HG02981 (cell line): ENCODE data around the gene ERP44.
"Not testable (repeated sequence)": the region's sequence is repeated elsewhere in the genome, so short reads cannot be mapped to it uniquely, and the experiment has no call there.

Experiments
- ATAC-seq: cut with Tn5 transposase; IDR thresholded peaks from one replicate; pipeline ENCODE4 v1.9.1; 2021; ENCODE audit warnings: mild to moderate bottlenecking, moderate library complexity; ENCODE audit not compliant: unreplicated experiment

Gene ERP44

DNA sequence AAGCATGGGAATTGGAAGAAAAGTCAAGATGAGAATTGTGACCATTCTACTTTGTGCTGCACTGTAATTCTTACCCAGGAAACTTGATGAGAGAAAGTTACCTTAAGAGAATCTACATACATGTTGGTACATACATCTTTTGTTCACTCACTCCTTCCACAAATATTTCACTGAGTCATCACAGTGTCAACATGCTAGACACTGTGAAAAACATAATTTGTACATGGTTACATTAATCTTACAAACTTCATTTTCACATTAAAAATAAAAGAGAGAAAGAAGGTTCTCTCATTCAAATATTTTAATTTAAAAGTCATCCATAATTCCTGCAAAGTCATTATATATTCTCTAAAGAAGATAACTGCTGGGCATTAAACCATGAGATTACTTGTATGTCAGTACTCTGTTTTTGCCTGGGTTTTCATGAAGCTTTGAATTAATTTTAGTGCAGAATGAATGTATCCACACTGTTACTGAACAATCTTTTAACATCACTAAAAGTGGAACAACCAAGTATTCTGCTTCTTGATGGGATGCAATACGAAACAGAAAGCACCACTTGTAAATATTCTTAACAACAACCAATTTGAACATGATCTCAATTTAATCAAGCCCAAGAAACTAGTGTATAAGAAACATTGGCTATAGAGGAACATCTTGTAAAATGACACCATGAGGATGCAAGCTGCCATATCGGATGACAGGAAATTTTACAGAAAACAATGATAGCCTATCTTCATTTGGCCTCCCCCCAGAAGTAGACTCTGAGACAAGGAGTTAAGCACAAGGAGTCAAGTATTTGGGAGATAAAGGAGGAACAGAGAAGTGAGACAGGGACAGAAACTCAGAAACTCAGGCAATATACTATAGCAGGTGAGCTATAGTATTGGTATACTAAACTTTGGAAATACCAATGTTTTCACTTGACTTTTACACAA lies 28.4 kb downstream of the ERP44 start:
- no peak for ATAC-seq

DNA sequence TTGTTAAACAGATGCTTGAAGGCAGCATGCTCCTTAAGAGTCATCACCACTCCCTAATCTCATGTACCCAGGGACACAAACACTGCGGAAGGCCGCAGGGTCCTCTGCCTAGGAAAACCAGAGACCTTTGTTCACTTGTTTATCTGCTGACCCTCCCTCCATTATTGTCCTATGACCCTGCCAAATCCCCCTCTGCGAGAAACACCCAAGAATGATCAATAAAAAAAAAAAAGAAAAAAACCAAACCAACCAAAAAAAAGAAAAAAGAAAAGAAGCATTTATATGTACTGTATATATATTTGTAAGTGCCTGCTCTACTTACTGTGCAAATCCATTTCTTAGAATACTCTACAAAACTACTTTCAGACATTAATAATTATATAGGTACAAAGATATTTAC lies 29.7 kb downstream of the ERP44 start:
- ATAC-seq, result not testable (repeated sequence)

DNA sequence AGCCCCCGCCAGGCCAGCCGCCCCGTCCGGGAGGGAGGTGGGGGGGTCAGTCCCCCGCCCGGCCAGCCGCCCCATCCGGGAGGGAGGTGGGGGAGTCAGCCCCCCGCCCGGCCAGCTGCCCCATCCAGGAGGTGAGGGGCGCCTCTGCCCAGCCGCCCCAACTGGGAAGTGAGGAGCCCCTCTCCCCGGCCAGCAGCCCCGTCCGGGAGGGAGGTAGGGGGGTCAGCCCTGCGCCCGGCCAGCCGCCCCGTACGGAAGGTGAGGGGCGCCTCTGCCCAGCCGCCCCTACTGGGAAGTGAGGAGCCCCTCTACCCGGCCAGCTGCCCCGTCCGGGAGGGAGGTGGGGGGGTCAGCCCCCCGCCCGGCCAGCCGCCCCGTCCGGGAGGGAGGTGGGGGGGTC lies 30.8 kb downstream of the ERP44 start:
- ATAC-seq, result not testable (repeated sequence)

DNA sequence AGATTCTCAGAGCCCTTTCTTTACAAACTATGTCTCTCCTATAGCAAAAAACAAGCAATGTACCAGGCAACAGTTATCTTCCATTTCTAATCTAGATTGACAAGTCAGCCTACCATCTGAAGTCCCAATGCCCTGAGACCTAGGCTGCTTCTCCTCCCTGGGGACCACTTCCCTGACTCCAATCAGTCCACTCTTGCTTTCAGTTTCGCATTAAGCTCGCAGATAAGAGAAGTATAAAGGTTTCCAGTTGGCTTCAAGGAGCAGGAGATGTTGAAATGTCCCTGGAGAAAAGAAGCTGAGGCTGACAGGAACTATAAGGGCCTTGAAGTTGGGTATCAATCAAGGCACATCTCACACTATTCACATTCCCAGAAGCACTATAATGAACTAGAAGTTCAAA lies 32.3 kb downstream of the ERP44 start:
- ATAC-seq, result peak; percentile 64

DNA sequence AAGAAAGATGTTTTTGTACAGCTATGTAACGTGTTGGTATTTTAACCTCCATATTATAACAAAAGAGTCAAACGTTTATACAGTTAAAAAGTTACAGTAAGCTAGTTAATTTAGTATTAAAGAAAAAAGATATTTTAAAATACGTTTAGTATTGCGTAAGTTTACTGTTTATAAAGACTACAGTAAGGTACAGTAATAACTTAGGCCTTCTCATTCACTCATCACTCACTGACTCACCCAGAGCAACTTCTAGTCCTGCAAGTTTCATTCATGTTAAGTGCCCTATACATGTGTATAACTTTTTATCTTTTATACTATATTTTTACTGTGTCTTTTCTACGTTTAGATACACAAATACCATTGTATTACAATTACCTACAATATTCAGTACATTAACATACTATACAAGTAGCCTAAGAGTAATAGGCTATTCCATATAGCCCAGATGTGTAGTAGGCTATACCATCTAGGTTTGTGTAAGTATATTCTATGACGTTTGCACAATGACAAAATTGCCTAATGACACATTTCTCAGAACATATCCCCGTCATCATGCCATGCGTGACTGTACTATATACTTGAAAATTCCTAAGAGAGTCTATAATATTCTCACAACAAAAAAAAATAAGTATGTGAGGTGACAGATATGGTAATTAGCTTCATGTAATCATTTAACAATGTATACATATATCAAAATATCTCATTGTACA lies 33.8 kb downstream of the ERP44 start:
- no peak for ATAC-seq

DNA sequence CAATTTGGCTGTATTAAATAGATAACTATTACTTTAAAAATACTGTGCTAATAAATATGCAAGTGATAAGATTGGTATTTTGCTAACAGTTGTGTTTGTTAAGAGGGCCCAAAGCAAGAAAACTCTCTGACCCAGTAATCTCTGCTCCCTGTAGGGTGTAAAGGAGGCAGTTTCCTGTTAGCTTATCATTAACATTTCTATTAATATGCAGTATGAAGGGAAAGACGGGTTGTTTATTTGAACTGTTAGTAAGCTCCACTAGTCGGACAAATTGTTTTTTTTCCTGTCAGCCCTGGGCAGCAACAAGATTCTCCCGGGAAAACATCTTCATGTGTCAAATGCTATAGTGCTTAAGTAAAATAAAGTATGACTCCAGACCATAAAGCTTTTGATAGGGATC lies 35.6 kb downstream of the ERP44 start:
- ATAC-seq, result no peak

DNA sequence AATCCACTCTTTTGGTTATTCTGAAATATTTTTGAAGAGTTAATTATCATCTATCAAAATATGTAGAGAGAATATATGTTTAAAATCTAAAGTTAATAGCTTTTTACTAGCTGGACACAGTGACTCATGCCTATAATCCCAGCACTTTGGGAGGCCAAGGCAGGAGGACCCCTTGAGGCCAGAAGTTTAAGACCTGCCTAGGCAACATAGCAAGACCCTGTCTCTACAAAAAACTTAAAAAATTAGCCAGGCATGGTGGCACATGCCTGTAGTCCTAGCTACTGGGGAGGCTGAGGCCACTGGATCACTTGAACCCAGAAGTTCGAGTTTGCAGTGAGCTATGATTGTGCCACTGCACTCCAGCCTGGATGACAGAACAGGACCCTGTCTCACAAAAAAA lies 36.1 kb downstream of the ERP44 start:
- ATAC-seq, result not testable (repeated sequence)

DNA sequence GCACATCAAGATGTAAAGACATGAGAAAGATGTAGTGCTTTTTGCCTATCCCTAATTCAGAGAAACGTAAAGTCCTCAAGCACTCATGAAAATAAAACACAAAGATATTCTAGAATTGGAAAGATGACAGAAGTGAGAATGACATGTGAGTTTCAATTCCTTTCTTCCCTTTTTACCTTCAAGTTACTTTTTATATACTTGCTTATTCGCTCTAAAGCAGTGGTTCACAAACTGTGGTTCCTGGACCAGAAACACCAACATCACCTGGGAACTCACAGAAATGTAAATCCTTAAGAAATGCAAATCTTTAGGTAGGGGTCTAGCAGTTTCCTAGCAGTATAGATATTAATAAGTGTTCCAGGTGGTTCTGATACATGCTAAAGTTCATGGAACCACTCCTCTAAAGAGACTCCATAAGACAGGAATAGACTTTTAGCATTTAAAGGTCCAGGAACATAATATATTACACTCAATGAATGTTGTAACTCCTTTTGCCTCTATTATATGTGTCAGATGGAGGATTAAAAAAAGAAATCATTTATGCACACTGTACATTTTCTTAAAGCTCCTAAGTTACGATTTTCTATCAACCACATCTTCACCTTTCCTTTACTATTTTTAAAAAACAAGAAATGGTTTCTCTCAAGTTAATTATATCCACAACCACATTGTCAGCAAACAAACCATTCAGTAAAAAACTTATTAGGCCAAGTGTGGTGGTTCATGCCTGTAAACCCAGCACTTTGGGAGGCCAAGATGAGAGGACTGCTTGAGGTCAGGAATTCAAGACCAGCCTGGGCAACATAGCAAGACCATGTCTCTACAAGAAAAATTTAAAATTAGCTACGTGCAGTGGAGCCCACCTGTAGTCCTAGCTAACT lies 39.9 kb downstream of the ERP44 start:
- ATAC-seq, result peak; percentile 79

DNA sequence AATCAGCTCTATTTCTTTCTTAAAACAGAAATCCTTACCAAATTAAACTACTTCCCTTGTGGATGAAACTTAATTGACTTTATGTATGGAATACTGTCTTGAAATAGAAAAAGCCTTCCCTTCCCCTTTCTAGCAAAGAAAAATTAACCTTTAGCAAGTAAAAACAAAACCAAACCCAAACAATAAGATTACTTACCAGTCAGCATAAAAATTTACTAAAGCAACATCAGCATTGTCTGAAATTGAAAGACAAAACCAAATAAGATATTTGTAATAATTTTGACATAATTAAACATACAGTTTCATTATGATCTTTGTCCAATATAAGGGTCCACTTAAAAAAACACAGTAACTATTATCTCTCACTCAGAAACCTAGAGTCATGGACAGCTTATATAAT lies 41.2 kb downstream of the ERP44 start:
- ATAC-seq, result no peak

DNA sequence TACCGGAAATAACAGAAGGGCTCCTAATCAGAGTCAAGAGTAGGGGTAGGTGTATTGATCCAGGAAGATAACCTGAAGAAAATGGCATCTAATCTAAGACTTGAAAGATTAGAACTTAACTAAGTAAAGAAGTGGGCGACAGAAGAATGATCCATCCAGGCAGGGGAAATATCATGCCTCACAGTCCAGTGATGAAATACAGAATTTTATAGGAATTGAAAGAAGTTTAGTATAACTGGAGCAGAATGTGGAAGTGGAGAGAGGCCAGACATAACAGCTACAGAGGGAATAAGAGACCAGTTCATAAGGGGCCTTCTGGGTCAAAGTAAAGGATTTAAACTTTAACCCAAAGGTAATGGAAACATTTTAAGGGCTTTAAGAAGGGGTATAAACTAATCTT lies 42.2 kb downstream of the ERP44 start:
- ATAC-seq, result no peak

DNA sequence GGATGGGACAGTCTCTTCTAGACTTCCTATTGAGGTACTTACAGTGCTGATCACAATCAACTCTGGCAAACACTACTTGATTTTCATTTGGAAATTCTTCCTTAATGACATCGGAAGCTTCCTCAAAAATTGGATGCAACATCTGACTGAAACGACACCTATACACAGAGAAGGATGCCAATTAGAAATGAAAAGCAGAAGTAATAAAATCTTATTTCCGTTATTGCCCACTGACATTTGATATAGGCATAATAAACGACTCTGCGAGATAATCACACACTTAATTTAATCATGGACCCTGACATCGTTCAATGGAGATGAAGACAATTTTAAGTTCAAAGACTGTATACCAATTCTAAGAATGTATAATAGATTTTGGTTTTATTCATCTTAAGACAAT lies 46.4 kb downstream of the ERP44 start:
- ATAC-seq, result no peak

DNA sequence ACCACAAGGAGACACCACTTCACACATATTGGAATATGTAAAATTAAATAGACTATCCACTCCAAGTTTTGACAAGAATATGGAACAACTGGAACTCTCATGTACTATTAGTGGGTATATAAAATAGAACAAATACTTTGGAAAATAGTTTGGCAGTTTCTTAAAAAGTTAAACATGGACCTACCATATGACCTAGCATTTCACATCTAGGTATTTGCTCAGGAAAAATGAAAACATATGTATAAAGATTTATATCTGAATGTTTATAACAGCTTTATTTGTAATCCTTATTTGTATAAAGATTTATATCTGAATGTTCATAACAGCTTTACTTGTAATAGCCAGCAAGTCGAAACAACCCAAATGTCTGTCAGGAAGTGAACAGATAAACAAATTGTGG lies 49.2 kb downstream of the ERP44 start:
- ATAC-seq, result no peak

DNA sequence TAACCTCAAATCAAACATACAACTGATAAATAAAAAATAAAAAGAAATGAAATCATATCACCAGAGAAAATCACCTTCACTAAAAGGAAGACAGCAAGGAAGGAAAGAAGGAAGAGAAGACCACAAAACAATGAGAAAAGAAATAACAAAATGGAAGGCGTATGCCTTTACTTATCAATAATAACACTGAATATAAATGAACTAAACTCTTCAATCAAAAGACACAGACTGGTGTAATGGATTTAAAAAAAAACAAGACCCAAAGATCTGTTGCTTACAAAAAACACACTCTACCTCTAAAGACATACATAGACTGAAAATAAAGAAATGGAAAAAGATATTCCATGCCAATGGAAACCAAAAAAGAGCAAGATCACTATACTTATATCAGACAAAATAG lies 60.3 kb downstream of the ERP44 start:
- ATAC-seq, result no peak

DNA sequence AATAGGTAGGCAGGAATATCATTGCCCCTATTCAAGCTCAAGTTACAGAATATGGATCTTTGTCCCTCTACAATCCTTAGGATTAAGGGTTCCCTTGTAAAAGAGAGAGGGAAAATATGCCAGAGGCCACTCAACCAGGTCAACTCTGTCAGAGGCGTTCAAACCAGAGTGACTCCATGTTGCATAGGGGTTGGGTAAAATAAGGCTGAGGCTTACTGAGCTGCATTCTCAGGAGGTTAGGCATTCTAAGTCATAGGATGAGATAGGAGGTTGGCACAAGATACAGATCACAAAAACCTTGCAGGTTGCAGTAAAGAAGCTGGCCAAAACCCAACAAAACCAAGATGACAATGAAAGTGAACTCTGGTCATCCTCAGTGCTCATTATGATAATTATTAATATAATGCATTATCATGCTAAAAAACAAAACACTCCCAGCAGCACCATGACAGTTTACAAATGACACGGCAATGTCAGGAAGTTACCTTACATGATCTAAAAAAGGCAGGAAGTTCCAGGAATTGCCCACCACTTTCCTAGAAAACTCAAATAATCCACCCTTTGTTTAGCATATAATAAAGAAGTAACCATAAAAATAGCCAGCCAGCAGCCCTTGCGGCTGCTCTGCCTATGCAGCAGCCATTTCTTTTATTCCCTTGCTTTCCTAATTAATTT lies 64.8 kb downstream of the ERP44 start:
- no peak for ATAC-seq

DNA sequence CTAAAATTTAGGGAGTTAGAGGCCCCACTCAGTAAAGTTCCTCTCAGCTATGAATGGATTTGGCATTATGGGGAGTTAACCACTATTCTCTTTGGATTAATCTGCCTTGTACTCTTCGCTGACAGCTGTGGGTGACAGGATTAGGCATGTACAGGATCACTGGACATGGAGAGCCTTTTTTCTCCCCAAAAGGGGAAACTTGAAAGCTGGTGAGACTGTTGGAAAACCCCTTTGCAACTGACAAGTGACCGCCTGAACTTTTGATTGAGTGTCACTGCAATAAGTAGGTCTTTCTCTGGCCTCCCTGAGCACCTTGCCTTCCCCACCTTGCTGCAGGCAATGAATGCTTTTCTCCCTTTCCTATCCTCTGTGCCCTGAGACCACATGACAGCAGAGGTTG lies 68.3 kb downstream of the ERP44 start:
- ATAC-seq, result no peak

DNA sequence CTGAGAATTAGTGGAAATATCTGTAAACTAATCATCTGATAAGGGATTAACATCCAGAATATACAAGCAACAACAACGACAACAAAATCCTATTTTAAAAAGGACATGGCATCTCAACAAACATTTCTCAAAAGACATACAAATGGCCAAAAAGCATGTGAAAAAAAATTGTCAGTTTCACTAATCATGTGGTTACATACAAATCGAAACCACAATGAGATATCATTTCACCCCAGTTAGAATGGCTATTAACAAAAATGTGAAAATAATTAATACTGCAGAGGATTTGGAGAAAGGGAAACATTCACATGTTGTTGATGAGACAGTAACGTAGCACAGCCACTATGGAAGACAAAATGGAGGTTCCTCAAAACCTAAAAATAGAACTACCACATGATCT lies 69.5 kb downstream of the ERP44 start:
- ATAC-seq, result no peak

DNA sequence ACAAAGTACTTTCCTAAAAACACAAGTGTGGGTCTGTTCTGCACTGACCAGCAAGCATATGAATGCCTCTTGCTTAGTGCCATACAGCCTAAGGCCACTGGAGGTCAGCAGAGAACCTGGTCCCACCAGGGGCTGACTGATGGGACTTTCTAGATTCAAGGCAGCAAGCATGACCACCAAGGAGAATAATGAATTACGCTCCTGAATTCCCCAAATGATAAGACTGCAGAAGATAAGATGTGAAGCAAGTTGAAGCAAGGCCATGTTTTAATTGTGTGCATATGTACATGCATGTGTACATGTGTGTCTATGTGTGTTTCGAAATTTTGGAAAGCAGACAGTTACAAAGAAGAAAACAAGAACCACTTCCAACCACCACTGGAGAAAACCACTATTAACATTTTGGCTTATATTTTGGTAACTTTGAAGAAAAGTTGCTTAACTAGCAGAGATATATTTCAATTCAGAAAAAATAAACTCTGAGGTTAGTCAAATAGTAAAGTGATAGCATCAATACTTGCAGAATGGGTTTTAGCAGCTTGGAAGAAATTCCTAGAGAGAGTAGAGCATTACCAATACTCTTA lies 70.5 kb downstream of the ERP44 start:
- peak; percentile 88 for ATAC-seq

DNA sequence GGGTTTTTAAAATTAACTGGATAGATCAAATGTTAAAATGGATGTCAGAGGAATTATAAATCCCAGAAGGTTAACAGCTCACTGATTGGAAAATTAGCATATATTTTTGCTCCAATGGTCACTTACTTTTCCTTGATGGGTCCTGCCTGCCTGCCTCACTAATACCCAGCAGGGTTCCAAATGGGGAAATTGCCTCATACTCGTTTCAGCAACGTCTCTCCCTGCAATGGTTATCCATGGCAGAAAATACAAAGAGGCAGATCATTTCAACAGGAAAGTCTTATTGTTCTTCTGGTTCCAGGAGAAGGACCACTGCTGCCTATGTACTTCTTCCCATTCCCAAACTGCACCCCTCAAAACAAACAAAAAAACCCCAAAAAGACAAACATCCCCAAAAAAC lies 71.3 kb downstream of the ERP44 start:
- no peak for ATAC-seq

DNA sequence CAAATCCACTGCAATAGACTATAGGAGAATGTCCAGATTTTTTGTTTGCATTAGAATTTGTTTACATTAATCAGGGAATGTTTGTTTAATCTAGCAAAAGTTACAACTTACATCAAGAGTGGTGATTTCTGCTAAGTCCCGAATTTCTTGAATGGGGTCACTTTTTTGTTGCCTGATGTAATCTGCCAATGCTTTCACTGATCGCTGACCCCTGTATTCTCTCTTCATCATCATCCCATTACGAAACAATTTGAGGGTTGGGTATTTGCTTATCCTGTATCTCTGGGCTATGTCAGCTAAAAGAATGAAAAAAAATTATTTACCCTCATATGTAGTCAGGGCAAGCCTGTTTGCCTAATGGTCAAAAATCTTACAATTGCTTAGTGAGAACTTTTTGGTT lies 76.9 kb downstream of the ERP44 start:
- no peak for ATAC-seq

DNA sequence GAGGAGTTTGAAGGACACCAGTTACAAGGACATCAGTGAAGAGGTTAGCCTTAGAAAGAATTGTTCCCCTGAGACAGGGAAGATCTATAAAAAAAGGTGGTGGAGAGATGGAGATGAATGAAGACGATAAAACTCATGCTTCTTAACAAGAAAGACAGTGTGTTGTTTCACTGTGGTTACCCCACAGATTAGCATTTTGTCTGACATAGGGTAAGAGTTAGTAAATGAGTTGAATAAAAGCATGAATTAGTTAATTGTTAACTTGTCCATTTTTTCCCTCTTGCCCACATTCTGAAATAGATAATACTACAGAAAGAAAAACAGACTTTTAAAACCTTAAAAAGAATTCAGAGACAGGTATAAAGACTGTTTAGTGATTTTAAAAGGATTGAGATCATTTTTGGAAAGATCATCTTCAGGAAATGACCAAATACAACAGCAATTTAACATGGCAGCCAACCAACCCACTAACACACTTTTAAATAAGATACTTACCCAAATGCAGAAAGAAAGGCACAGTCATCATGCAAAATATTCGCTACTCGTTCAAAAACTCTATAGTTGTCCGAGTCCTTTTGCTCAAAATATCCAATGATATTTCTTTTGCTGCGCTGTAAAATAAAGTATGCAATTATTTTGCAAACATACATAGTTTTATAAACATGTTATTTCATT lies 78.5 kb downstream of the ERP44 start:
- no peak for ATAC-seq
